GM23338 (cell line): Measurements from ENCODE around the gene NFE2L3. TPM values are rescaled to one million over a fixed set of nuclear protein-coding genes. Genes with fewer than 3 reads are reported as not detected.

Experiments used
- ATAC-seq: fragments of 200-7000 bp; cut with Tn5 transposase; 3 replicates; pipeline ENCODE4 v1.9.1; 2020
- DNase-seq: peaks from one replicate; pipeline ENCODE4 v3.0.0-alpha.2; 2015; ENCODE audit warnings: low spot score
- H2AFZ ChIP-seq: fragments of 200-600 bp; sonication (generic); 2 replicates; pipeline ENCODE4 v1.8.0; 2016; ENCODE audit warnings: antibody characterized with exemption, mild to moderate bottlenecking, moderate library complexity
- H3F3A ChIP-seq: fragments of 200-600 bp; sonication (generic); replicated peaks from 2 replicates; pipeline ENCODE4 v1.8.0; 2017; ENCODE audit warnings: antibody characterized with exemption, mixed run types, low read depth
- H3K27ac ChIP-seq: fragments of 200-600 bp; sonication (generic); 2 replicates; pipeline ENCODE4 v1.6.1; 2016; ENCODE audit warnings: low read depth
- H3K27me3 ChIP-seq: fragments of 200-600 bp; sonication (generic); 2 replicates; pipeline ENCODE4 v1.8.0; 2016; ENCODE audit warnings: mild to moderate bottlenecking, mixed run types, moderate library complexity; ENCODE audit not compliant: insufficient read depth
- H3K36me3 ChIP-seq: fragments of 200-600 bp; sonication (generic); 2 replicates; pipeline ENCODE4 v1.8.0; 2016; ENCODE audit warnings: mild to moderate bottlenecking; ENCODE audit not compliant: insufficient read depth
- H3K4me1 ChIP-seq: fragments of 200-600 bp; sonication (generic); 2 replicates; pipeline ENCODE4 v1.8.0; 2016; ENCODE audit warnings: mild to moderate bottlenecking, moderate library complexity; ENCODE audit not compliant: insufficient read depth
- H3K4me2 ChIP-seq: fragments of 200-600 bp; sonication (generic); 2 replicates; pipeline ENCODE4 v1.7.1; 2017; ENCODE audit warnings: mixed run types
- H3K4me3 ChIP-seq: fragments of 200-600 bp; sonication (generic); 2 replicates; pipeline ENCODE4 v1.6.1; 2016; ENCODE audit warnings: mixed run types
- H3K79me2 ChIP-seq: fragments of 200-600 bp; sonication (generic); replicated peaks from 2 replicates; pipeline ENCODE4 v1.8.0; 2017; ENCODE audit warnings: mild to moderate bottlenecking; ENCODE audit not compliant: insufficient read depth
- H3K9me2 ChIP-seq: fragments of 200-600 bp; sonication (generic); 2 replicates; pipeline ENCODE4 v1.8.0; 2017; ENCODE audit not compliant: insufficient read depth
- H4K20me1 ChIP-seq: fragments of 200-600 bp; sonication (generic); replicated peaks from 2 replicates; pipeline ENCODE4 v1.8.0; 2017; ENCODE audit warnings: mild to moderate bottlenecking; ENCODE audit not compliant: insufficient read depth
- H3K27ac Mint-ChIP-seq: 2 replicates; pipeline ENCODE4 v1.8.0; 2020; ENCODE audit warnings: inconsistent platforms, mild to moderate bottlenecking, moderate library complexity, mixed read lengths
- H3K27me3 Mint-ChIP-seq: 3 replicates; pipeline ENCODE4 v1.8.0; 2022; ENCODE audit warnings: low read depth, mild to moderate bottlenecking, moderate library complexity, mixed read lengths, inconsistent platforms; ENCODE audit not compliant: insufficient read depth, poor library complexity
- H3K36me3 Mint-ChIP-seq: 3 replicates; pipeline ENCODE4 v1.8.0; 2021; ENCODE audit warnings: low read depth, mild to moderate bottlenecking, inconsistent platforms, moderate library complexity, mixed read lengths
- H3K4me1 Mint-ChIP-seq: 3 replicates; pipeline ENCODE4 v1.8.0; 2020; ENCODE audit warnings: mild to moderate bottlenecking, inconsistent platforms, mixed read lengths
- H3K4me3 Mint-ChIP-seq: 3 replicates; pipeline ENCODE4 v1.8.0; 2021; ENCODE audit warnings: moderate library complexity, mild to moderate bottlenecking, inconsistent platforms, mixed read lengths
- H3K9me3 Mint-ChIP-seq: 3 replicates; pipeline ENCODE4 v1.8.0; 2020; ENCODE audit warnings: moderate library complexity, mild to moderate bottlenecking, inconsistent platforms, mixed read lengths
- CREB1 ChIP-seq: fragments of 250-450 bp; sonication (Bioruptor Pico); IDR thresholded peaks from 2 replicates; pipeline ENCODE4 v1.5.0; 2020; ENCODE audit warnings: low read depth, mild to moderate bottlenecking, moderate library complexity
- CTCF ChIP-seq, 2 experiments: fragments of 200-600 bp in 1 of 2; sonication (generic) in 1 of 2; conservative IDR thresholded peaks; 2 replicates each; pipeline versions ENCODE4 v1.5.1 to v1.6.1; 2016 to 2017; ENCODE audit warnings: antibody characterized with exemption in 2 of 2, low read depth in 2 of 2, mild to moderate bottlenecking in 2 of 2, moderate library complexity in 1 of 2
- ETS1 ChIP-seq: IDR thresholded peaks from 2 replicates; pipeline ENCODE4 v1.6.1; 2016; ENCODE audit warnings: antibody characterized with exemption
- EZH2 ChIP-seq: fragments of 200-600 bp; sonication (generic); IDR thresholded peaks from one replicate; pipeline ENCODE4 v1.8.0; 2017; ENCODE audit warnings: antibody characterized with exemption, mild to moderate bottlenecking, low read depth; ENCODE audit not compliant: unreplicated experiment
- EZH2phosphoT487 ChIP-seq: fragments of 200-600 bp; sonication (generic); IDR thresholded peaks from one replicate; pipeline ENCODE4 v1.8.1; 2018; ENCODE audit warnings: antibody characterized with exemption; ENCODE audit not compliant: unreplicated experiment
- JUNB ChIP-seq: IDR thresholded peaks from one replicate; pipeline ENCODE4 v1.6.1; 2016; ENCODE audit warnings: antibody characterized with exemption; ENCODE audit not compliant: unreplicated experiment
- NANOG ChIP-seq: IDR thresholded peaks from 2 replicates; pipeline ENCODE4 v1.6.1; 2016; ENCODE audit warnings: antibody characterized with exemption, borderline replicate concordance
- POLR2AphosphoS5 ChIP-seq: IDR thresholded peaks from 2 replicates; pipeline ENCODE4 v1.6.1; 2016; ENCODE audit warnings: antibody characterized with exemption, low read depth
- REST ChIP-seq: IDR thresholded peaks from one replicate; pipeline ENCODE4 v1.6.1; 2018; ENCODE audit warnings: antibody characterized with exemption; ENCODE audit not compliant: unreplicated experiment
- STAT1 ChIP-seq: IDR thresholded peaks from one replicate; pipeline ENCODE4 v1.6.1; 2016; ENCODE audit warnings: antibody characterized with exemption; ENCODE audit not compliant: unreplicated experiment
- ZNF114 ChIP-seq: fragments of 250-450 bp; sonication (Bioruptor Pico); IDR thresholded peaks from 2 replicates; pipeline ENCODE4 v1.5.0; 2020; ENCODE audit warnings: mild to moderate bottlenecking, moderate library complexity
- ZNF331 ChIP-seq: fragments of 250-450 bp; sonication (Bioruptor Pico); IDR thresholded peaks from 2 replicates; pipeline ENCODE4 v1.5.0; 2020; ENCODE audit warnings: low read depth, mild to moderate bottlenecking, moderate library complexity
- ZNF462 ChIP-seq: fragments of 250-450 bp; sonication (Bioruptor Pico); IDR thresholded peaks from 2 replicates; pipeline ENCODE4 v1.5.0; 2020; ENCODE audit warnings: mild to moderate bottlenecking, moderate library complexity
- polyA plus RNA-seq: library from polyadenylated mRNA; unstranded; fragments of >200 nt; fragmentation: Nextera tagmentation; extraction: Ambion mirVana; gene quantifications from 2 replicates; pipeline ENCODE4 v1.2.1, GENCODE V29; 2016
- total RNA-seq: library from RNA; depleted of rRNA; stranded (reverse); fragments of >200 nt; shearing (Covaris generic); gene quantifications from 2 replicates; pipeline ENCODE4 v1.2.3, GENCODE V29; 2014

Gene NFE2L3
- total and polyA plus RNA-seq, 2 experiments from 2014 or later, result 62.0 to 142 TPM

- H3K36me3 Mint-ChIP-seq, result peaks cover 88% of the 10 kb centered on the region
- peak overlapping the region; percentile 67; the same call in 1 of the 2 replicates for H3K27ac Mint-ChIP-seq
- peaks cover 65% of the 10 kb centered on the region for H3K27me3 Mint-ChIP-seq
- H3K4me1 ChIP-seq, result peaks cover 5% of the 10 kb centered on the region
- H3K9me3 Mint-ChIP-seq, result no peaks in the 10 kb centered on the region; the same call in 2 of the 3 replicates
- H3K27ac ChIP-seq, result peak overlapping the region; percentile 16; the same call in 1 of the 2 replicates
- H3K4me3 Mint-ChIP-seq, result no peak overlapping the region; the same call in 2 of the 3 replicates
- no peaks in the 10 kb centered on the region for H3K27me3 ChIP-seq
- no peak for TF ChIP-seq EZH2
- no peak for TF ChIP-seq EZH2phosphoT487
- TF ChIP-seq ETS1, result no peak
- no peak for TF ChIP-seq ZNF114 (CRISPR knock-in tag)
- TF ChIP-seq JUNB, result no peak
- TF ChIP-seq STAT1, result no peak
- TF ChIP-seq REST, result no peak
- TF ChIP-seq CTCF (conservative IDR thresholded peaks at IDR 0.05; ENCODE audit: low read depth in 2 of 2), result no peak
- TF ChIP-seq NANOG, result no peak
- TF ChIP-seq POLR2AphosphoS5, result no peak
- TF ChIP-seq CREB1 (CRISPR knock-in tag), result no peak
- no peak for TF ChIP-seq ZNF331 (CRISPR knock-in tag)
- no peak for TF ChIP-seq ZNF462 (CRISPR knock-in tag)
- H3F3A ChIP-seq, result peaks cover 72% of the 10 kb centered on the region
- H3K4me2 ChIP-seq, result no peak overlapping the region
- peaks cover 70% of the 10 kb centered on the region for H3K4me1 Mint-ChIP-seq
- no peak overlapping the region for H3K4me3 ChIP-seq
- no peaks in the 10 kb centered on the region for H3K9me2 ChIP-seq
- no peak for DNase-seq
- peaks cover 63% of the 10 kb centered on the region for H3K36me3 ChIP-seq
- H3K79me2 ChIP-seq, result peaks cover 42% of the 10 kb centered on the region
- ATAC-seq, result no peak
- H4K20me1 ChIP-seq, result peaks cover 43% of the 10 kb centered on the region
- H2AFZ ChIP-seq, result no peak overlapping the region
These were observed 38.4 kb downstream of the NFE2L3 start for GRCh38 chr7:26190417-26190869.
